Liver (tissue), 3 donors: ENCODE measurements around the gene PAAF1.

ENCODE experiments used
- EGR1 ChIP-seq, 2 donors: IDR thresholded peaks; 2 replicates each; pipeline ENCODE4 v1.6.1; 2016 to 2018; ENCODE audit warnings: antibody characterized with exemption in 2 of 2, low read depth in 2 of 2
- GABPA ChIP-seq, 2 donors: IDR thresholded peaks in 1 of 2; conservative IDR thresholded peaks in 1 of 2; 2 replicates each; pipeline ENCODE4 v1.6.1; 2016; ENCODE audit warnings: antibody characterized with exemption in 2 of 2, mild to moderate bottlenecking in 1 of 2, moderate library complexity in 1 of 2
- HNF4A ChIP-seq, 2 donors: conservative IDR thresholded peaks; 2 replicates each; pipeline ENCODE4 v1.6.1; 2016; ENCODE audit warnings: antibody characterized with exemption in 2 of 2, mild to moderate bottlenecking in 2 of 2
- HNF4G ChIP-seq: IDR thresholded peaks from 2 replicates; pipeline ENCODE4 v1.6.1; 2016; ENCODE audit warnings: antibody characterized with exemption
- JUND ChIP-seq, 2 donors: IDR thresholded peaks; 2 replicates each; pipeline ENCODE4 v1.6.1; 2016; ENCODE audit warnings: antibody characterized with exemption in 2 of 2
- RAD21 ChIP-seq, 2 donors: IDR thresholded peaks; 2 replicates each; pipeline ENCODE4 v1.6.1; 2016; ENCODE audit warnings: antibody characterized with exemption in 2 of 2, mild to moderate bottlenecking in 2 of 2
- TAF1 ChIP-seq: conservative IDR thresholded peaks from 2 replicates; pipeline ENCODE4 v1.6.1; 2016; ENCODE audit warnings: antibody characterized with exemption, mild to moderate bottlenecking
- YY1 ChIP-seq: IDR thresholded peaks from 2 replicates; pipeline ENCODE4 v1.6.1; 2016; ENCODE audit warnings: antibody characterized with exemption, mild to moderate bottlenecking
- TF ChIP-seq, protein P1 (sequence below): fragments of 150-350 bp; IDR thresholded peaks from 2 replicates; pipeline ENCODE4 v1.5.1; 2017; ENCODE audit warnings: improper control_type of control experiment, low read depth, low read length; ENCODE audit not compliant: missing input control
- TF ChIP-seq, protein P2 (sequence below): IDR thresholded peaks from 2 replicates; pipeline ENCODE4 v1.6.1; 2016; ENCODE audit warnings: antibody characterized with exemption, mild to moderate bottlenecking
- TF ChIP-seq, protein P3 (sequence below): IDR thresholded peaks from 2 replicates; pipeline ENCODE4 v1.6.1; 2016; ENCODE audit warnings: antibody characterized with exemption
- TF ChIP-seq, protein P4 (sequence below): IDR thresholded peaks from 2 replicates; pipeline ENCODE4 v1.6.1; 2016; ENCODE audit warnings: antibody characterized with exemption
- TF ChIP-seq, protein P5 (sequence below): IDR thresholded peaks from 2 replicates; pipeline ENCODE4 v1.6.1; 2016; ENCODE audit warnings: antibody characterized with exemption
- donor health status: healthy.
- donor health status: healthy.

DNA sequence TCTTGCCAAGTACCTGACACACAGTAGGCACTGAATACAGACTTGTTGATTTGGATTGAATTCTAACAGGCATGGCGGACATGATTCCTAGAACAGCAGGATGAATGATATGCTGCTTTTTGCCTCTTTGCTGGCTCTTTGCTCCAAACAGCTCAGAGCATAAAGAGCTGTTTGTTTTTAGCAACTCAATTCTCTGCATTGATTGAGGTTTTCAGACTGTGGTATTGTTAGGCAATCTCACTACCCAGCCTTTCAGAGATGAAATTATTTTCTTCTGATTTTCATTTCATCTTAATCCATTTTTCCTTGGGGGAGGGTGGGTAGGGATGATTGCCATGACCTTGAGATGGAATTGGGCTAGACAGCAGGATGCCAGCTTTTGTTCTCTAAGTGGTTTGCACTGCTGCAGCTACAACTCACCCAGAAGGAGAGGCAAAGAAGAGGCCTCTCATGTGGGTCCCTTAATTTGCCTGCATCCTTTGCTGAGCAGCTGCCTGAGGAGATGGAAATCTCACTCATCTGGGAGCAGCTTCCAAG is 20.7 kb upstream of the PAAF1 start:
- no peak for TF ChIP-seq GABPA (IDR thresholded peaks at IDR 0.05 in 1 of 2, conservative IDR thresholded peaks at IDR 0.05 in 1 of 2)
- no peak for TF ChIP-seq HNF4A (conservative IDR thresholded peaks at IDR 0.05)
- TF ChIP-seq, protein P1, sequence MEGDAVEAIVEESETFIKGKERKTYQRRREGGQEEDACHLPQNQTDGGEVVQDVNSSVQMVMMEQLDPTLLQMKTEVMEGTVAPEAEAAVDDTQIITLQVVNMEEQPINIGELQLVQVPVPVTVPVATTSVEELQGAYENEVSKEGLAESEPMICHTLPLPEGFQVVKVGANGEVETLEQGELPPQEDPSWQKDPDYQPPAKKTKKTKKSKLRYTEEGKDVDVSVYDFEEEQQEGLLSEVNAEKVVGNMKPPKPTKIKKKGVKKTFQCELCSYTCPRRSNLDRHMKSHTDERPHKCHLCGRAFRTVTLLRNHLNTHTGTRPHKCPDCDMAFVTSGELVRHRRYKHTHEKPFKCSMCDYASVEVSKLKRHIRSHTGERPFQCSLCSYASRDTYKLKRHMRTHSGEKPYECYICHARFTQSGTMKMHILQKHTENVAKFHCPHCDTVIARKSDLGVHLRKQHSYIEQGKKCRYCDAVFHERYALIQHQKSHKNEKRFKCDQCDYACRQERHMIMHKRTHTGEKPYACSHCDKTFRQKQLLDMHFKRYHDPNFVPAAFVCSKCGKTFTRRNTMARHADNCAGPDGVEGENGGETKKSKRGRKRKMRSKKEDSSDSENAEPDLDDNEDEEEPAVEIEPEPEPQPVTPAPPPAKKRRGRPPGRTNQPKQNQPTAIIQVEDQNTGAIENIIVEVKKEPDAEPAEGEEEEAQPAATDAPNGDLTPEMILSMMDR, result no peak
- no peak for TF ChIP-seq YY1
- no peak for TF ChIP-seq JUND (IDR thresholded peaks at IDR 0.05)
- no peak for TF ChIP-seq TAF1
- TF ChIP-seq, protein P2, sequence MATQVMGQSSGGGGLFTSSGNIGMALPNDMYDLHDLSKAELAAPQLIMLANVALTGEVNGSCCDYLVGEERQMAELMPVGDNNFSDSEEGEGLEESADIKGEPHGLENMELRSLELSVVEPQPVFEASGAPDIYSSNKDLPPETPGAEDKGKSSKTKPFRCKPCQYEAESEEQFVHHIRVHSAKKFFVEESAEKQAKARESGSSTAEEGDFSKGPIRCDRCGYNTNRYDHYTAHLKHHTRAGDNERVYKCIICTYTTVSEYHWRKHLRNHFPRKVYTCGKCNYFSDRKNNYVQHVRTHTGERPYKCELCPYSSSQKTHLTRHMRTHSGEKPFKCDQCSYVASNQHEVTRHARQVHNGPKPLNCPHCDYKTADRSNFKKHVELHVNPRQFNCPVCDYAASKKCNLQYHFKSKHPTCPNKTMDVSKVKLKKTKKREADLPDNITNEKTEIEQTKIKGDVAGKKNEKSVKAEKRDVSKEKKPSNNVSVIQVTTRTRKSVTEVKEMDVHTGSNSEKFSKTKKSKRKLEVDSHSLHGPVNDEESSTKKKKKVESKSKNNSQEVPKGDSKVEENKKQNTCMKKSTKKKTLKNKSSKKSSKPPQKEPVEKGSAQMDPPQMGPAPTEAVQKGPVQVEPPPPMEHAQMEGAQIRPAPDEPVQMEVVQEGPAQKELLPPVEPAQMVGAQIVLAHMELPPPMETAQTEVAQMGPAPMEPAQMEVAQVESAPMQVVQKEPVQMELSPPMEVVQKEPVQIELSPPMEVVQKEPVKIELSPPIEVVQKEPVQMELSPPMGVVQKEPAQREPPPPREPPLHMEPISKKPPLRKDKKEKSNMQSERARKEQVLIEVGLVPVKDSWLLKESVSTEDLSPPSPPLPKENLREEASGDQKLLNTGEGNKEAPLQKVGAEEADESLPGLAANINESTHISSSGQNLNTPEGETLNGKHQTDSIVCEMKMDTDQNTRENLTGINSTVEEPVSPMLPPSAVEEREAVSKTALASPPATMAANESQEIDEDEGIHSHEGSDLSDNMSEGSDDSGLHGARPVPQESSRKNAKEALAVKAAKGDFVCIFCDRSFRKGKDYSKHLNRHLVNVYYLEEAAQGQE, result no peak
- TF ChIP-seq HNF4G, result no peak
- TF ChIP-seq, protein P3, sequence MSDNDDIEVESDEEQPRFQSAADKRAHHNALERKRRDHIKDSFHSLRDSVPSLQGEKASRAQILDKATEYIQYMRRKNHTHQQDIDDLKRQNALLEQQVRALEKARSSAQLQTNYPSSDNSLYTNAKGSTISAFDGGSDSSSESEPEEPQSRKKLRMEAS, result no peak
- TF ChIP-seq, protein P4, sequence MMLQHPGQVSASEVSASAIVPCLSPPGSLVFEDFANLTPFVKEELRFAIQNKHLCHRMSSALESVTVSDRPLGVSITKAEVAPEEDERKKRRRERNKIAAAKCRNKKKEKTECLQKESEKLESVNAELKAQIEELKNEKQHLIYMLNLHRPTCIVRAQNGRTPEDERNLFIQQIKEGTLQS, result no peak
- TF ChIP-seq, protein P5, sequence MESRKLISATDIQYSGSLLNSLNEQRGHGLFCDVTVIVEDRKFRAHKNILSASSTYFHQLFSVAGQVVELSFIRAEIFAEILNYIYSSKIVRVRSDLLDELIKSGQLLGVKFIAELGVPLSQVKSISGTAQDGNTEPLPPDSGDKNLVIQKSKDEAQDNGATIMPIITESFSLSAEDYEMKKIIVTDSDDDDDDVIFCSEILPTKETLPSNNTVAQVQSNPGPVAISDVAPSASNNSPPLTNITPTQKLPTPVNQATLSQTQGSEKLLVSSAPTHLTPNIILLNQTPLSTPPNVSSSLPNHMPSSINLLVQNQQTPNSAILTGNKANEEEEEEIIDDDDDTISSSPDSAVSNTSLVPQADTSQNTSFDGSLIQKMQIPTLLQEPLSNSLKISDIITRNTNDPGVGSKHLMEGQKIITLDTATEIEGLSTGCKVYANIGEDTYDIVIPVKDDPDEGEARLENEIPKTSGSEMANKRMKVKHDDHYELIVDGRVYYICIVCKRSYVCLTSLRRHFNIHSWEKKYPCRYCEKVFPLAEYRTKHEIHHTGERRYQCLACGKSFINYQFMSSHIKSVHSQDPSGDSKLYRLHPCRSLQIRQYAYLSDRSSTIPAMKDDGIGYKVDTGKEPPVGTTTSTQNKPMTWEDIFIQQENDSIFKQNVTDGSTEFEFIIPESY, result no peak
- no peak for TF ChIP-seq EGR1 (IDR thresholded peaks at IDR 0.05; ENCODE audit: low read depth in 2 of 2)
- no peak for TF ChIP-seq RAD21 (IDR thresholded peaks at IDR 0.05)
